ENCODE data around the gene TOMM22. TPM values are rescaled to one million over a fixed set of nuclear protein-coding genes. Genes with fewer than 3 reads are reported as not detected.

The TOMM22 gene
- total RNA-seq, 1 experiment from 2014 or later, result 103 TPM

- peak overlapping the region; percentile 97 for H3K4me3 ChIP-seq
- H3K27ac ChIP-seq, result peak overlapping the region; percentile 93
- H3K36me3 ChIP-seq, result peaks cover 31% of the 10 kb centered on the region
- H3K27me3 ChIP-seq (replicated peaks), result no peaks in the 10 kb centered on the region
- H3K4me1 ChIP-seq (replicated peaks), result peaks cover 54% of the 10 kb centered on the region
- DNase-seq (ENCODE audit: low read depth in 1 of 2, low spot score in 2 of 2), result peak; percentile 77 to 78
- H3K9me3 ChIP-seq (replicated peaks), result peaks cover 6% of the 10 kb centered on the region; the same call in 1 of the 2 replicates
Measured at GRCh38 chr22:38700270-38700788, 18.6 kb downstream of the TOMM22 start.

DNA sequence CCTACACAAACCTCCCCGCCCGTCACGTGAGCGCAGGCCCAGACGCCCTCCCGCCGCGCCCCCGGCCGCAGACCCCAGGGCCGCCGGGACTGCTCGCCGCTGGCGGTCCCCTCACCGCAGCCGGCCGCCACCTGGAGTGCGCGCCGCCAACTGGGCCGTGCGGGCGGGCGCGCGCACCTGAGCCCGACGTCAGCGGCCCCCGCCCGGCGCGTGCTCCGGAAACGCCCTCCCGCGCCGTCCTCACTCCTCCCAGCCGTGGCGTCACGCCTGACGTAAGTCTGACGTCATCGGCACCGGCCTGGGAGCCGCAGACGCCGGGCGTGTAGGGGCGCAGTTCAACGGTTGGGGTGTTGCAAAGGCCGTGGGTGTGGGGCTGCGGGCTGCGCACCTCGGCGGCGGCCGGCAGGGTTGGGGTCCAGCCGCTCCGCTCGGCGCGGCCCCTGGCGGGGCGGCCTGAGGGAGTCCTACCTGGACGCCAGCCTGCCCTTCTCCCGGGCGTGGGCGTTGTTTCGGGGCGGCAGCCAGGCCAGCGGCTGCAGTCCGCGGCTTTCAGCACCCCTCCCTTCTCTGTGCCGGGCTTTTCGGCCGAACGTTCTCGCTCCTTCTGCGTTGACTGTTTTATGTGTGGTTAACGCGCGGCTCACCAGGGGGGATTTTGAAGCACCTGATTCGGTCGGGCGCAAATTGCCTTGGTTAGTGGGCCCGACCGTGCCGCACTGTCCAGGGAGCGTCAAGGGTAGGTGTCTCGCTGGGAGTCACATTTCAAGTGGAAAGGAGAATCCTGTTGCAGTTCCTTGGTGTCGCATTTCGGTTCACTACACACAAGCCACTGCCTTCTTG is 19.3 kb downstream of the TOMM22 start, which contains the start of gene JOSD1:
TSS of gene JOSD1 (minus strand) at position 155 of the 840 bp plus-strand sequence. CDS start 956 bp downstream, outside the sequence.
- DNase-seq (ENCODE audit: low read depth in 1 of 2, low spot score in 2 of 2), result peak; percentile 93 to 94
- Histone ChIP-seq H3K9me3 (replicated peaks) (peaks cover 6% of the 10 kb centered on the region; the same call in 1 of the 2 replicates), H3K27ac (peak within 1 kb of the TSS; percentile 93), H3K36me3 (peaks cover 34% of the 10 kb centered on the region), H3K4me3 (peak within 1 kb of the TSS; percentile 97), H3K27me3 (replicated peaks) (no peaks in the 10 kb centered on the region), H3K4me1 (replicated peaks) (peaks cover 54% of the 10 kb centered on the region)

- Histone ChIP-seq H3K4me3 (peak overlapping the region; percentile 17), H3K27ac (no peak overlapping the region), H3K36me3 (peaks cover 30% of the 10 kb centered on the region), H3K27me3 (replicated peaks) (no peaks in the 10 kb centered on the region), H3K9me3 (replicated peaks) (peaks cover 6% of the 10 kb centered on the region; the same call in 1 of the 2 replicates), H3K4me1 (replicated peaks) (peaks cover 29% of the 10 kb centered on the region)
- no peak for DNase-seq (ENCODE audit: low read depth in 1 of 2, low spot score in 2 of 2)
Measured at GRCh38 chr22:38704654-38705234, 23.0 kb downstream of the TOMM22 start.

- Histone ChIP-seq H3K27ac (peak within 1 kb of the TSS; percentile 75), H3K27me3 (replicated peaks) (no peaks in the 10 kb centered on the region), H3K36me3 (peaks cover 35% of the 10 kb centered on the region), H3K4me1 (replicated peaks) (peaks cover 29% of the 10 kb centered on the region), H3K9me3 (replicated peaks) (peaks cover 6% of the 10 kb centered on the region; the same call in 1 of the 2 replicates), H3K4me3 (peak within 1 kb of the TSS; percentile 90)
- peak; percentile 99 to 100 for DNase-seq (ENCODE audit: low read depth in 1 of 2, low spot score in 2 of 2)
Measured at GRCh38 chr22:38705235-38706100, 23.7 kb downstream of the TOMM22 start, which contains the start of gene GTPBP1. GTPBP1 (plus strand) TSS chr22:38705944; CDS start chr22:38705956, 12 bp downstream.

GRCh38 chr22:38706101-38706900 is 24.5 kb downstream of the TOMM22 start:
- peak overlapping the region; percentile 90 for H3K4me3 ChIP-seq
- H3K36me3 ChIP-seq, result peaks cover 30% of the 10 kb centered on the region
- no peaks in the 10 kb centered on the region for H3K27me3 ChIP-seq (replicated peaks)
- no peaks in the 10 kb centered on the region for H3K9me3 ChIP-seq (replicated peaks)
- peak overlapping the region; percentile 75 for H3K27ac ChIP-seq
- H3K4me1 ChIP-seq (replicated peaks), result peaks cover 21% of the 10 kb centered on the region
- DNase-seq (ENCODE audit: low read depth in 1 of 2, low spot score in 2 of 2), result peak in 1 of 2 experiments; percentile 62

DNA sequence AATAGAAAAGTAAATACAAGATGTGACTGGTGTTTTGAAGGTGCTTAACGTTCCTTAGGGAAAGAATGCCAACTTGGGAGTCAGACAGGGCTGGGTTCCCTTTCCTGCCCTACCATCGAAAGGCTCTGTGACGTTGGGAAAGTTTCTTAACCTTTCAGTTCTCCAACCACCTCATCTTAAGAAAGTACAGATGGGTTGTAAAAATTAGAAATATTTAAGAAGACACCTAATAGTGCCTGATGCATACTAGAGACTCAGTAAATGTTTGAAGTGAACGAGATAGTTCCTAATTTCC is 25.1 kb downstream of the TOMM22 start:
- Histone ChIP-seq H3K9me3 (replicated peaks) (no peaks in the 10 kb centered on the region), H3K4me3 (peak overlapping the region; percentile 90), H3K36me3 (peaks cover 32% of the 10 kb centered on the region), H3K27ac (peak overlapping the region; percentile 75), H3K27me3 (replicated peaks) (no peaks in the 10 kb centered on the region), H3K4me1 (replicated peaks) (peaks cover 18% of the 10 kb centered on the region)
- DNase-seq (ENCODE audit: low read depth in 1 of 2, low spot score in 2 of 2), result no peak

GRCh38 chr22:38707346-38707745 is 25.6 kb downstream of the TOMM22 start:
- Histone ChIP-seq H3K27me3 (replicated peaks) (no peaks in the 10 kb centered on the region), H3K36me3 (peaks cover 37% of the 10 kb centered on the region), H3K27ac (peak overlapping the region; percentile 75; the same call in 1 of the 2 replicates), H3K4me3 (no peak overlapping the region), H3K9me3 (replicated peaks) (no peaks in the 10 kb centered on the region), H3K4me1 (replicated peaks) (peaks cover 18% of the 10 kb centered on the region)
- no peak for DNase-seq (ENCODE audit: low read depth in 1 of 2, low spot score in 2 of 2)

GRCh38 chr22:38707984-38708383 is 26.2 kb downstream of the TOMM22 start:
- Histone ChIP-seq H3K4me1 (replicated peaks) (peaks cover 18% of the 10 kb centered on the region), H3K4me3 (no peak overlapping the region)
- DNase-seq (ENCODE audit: low read depth in 1 of 2, low spot score in 2 of 2), result no peak

GRCh38 chr22:38709306-38709705 is 27.5 kb downstream of the TOMM22 start:
- no peak for DNase-seq (ENCODE audit: low read depth in 1 of 2, low spot score in 2 of 2)
- Histone ChIP-seq H3K36me3 (peaks cover 43% of the 10 kb centered on the region), H3K27me3 (replicated peaks) (no peaks in the 10 kb centered on the region), H3K4me3 (no peak overlapping the region), H3K27ac (no peak overlapping the region), H3K9me3 (replicated peaks) (no peaks in the 10 kb centered on the region), H3K4me1 (replicated peaks) (peaks cover 18% of the 10 kb centered on the region)

More at GRCh38 chr22:38707984-38708383, 26.2 kb downstream of the TOMM22 start:
- H3K9me3 ChIP-seq (replicated peaks), result no peaks in the 10 kb centered on the region
- no peaks in the 10 kb centered on the region for H3K27me3 ChIP-seq (replicated peaks)
- H3K27ac ChIP-seq, result no peak overlapping the region
- peaks cover 43% of the 10 kb centered on the region for H3K36me3 ChIP-seq

DNA sequence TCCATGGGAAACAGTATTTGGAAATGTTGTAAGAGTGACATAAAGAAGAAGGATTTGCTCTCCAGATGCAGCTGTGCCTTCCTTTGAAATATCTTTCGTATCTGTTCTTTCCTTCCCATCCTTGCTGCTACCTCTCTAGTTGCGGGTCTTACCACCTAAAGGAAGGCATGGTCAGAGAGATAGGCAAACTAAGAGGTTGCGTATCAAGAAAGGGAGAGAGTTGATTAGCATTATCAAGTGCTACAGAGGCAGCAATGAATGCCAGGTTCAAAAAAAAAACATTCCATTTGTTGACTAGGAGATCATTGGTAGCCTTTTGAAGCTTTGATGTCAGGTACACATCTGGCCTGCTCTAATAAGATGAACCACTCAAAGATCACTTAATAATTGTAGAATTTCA is 28.6 kb downstream of the TOMM22 start:
- H3K4me1 ChIP-seq (replicated peaks), result peaks cover 11% of the 10 kb centered on the region

DNA sequence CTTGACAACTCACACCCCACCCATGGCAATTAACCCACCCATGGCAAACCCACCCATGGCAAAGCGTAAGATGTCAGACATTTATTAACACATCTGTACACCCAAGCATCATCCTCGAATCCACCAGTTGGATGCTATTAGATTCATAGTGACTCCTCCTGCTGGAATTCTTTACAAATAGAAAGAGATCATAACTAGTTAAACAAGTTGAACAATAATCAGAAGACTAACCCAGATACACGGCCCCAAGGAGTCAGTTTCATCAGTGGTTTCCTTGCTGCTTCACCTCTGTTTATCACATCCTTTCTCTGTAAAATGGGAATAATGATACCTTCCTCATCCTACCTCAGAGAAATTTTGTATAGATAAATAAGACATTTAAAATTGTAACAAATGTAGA is 29.1 kb downstream of the TOMM22 start:
- DNase-seq (ENCODE audit: low read depth in 1 of 2, low spot score in 2 of 2), result no peak
- Histone ChIP-seq H3K27me3 (replicated peaks) (no peaks in the 10 kb centered on the region), H3K27ac (no peak overlapping the region), H3K4me1 (replicated peaks) (peaks cover 11% of the 10 kb centered on the region), H3K36me3 (peaks cover 44% of the 10 kb centered on the region), H3K9me3 (replicated peaks) (no peaks in the 10 kb centered on the region), H3K4me3 (no peak overlapping the region)

More for the DNA sequence above, 28.6 kb downstream of the TOMM22 start:
- DNase-seq (ENCODE audit: low read depth in 1 of 2, low spot score in 2 of 2), result no peak
- Histone ChIP-seq H3K27me3 (replicated peaks) (no peaks in the 10 kb centered on the region), H3K36me3 (peaks cover 43% of the 10 kb centered on the region), H3K4me3 (no peak overlapping the region), H3K27ac (no peak overlapping the region), H3K9me3 (replicated peaks) (no peaks in the 10 kb centered on the region)

- no peaks in the 10 kb centered on the region for H3K27me3 ChIP-seq (replicated peaks)
- no peak for DNase-seq (ENCODE audit: low read depth in 1 of 2, low spot score in 2 of 2)
- H3K27ac ChIP-seq, result no peak overlapping the region
- H3K36me3 ChIP-seq, result peaks cover 55% of the 10 kb centered on the region
- H3K4me3 ChIP-seq, result no peak overlapping the region
- H3K4me1 ChIP-seq (replicated peaks), result peaks cover 2% of the 10 kb centered on the region
- H3K9me3 ChIP-seq (replicated peaks), result no peaks in the 10 kb centered on the region
Measured at GRCh38 chr22:38712486-38713207, 30.9 kb downstream of the TOMM22 start.
